Liver (tissue), 9 donors: ENCODE data around the gene CLN5. TPM values are rescaled to one million over a fixed set of nuclear protein-coding genes. Genes with fewer than 3 reads are reported as not detected.

Source experiments
- DNase-seq: peaks from one replicate; pipeline ENCODE4 v3.0.0-alpha.2; 2017; ENCODE audit warnings: low spot score
- H3K27ac ChIP-seq, 2 donors: one replicate each; pipeline ENCODE4 v1.7.0; 2013; ENCODE audit warnings: inconsistent platforms in 2 of 2, low read length in 2 of 2, control low read depth in 1 of 2, low read depth in 1 of 2, mild to moderate bottlenecking in 1 of 2
- H3K27me3 ChIP-seq, 4 donors: one replicate each; pipeline versions ENCODE4 v1.6.1 to v1.7.0; 2013; ENCODE audit warnings: low read length in 3 of 4, inconsistent platforms in 1 of 4, mild to moderate bottlenecking in 1 of 4, moderate library complexity in 1 of 4; ENCODE audit not compliant: control insufficient read depth in 4 of 4, insufficient read depth in 4 of 4
- H3K36me3 ChIP-seq, 4 donors: one replicate each; pipeline versions ENCODE4 v1.6.1 to v1.7.0; 2013; ENCODE audit warnings: low read length in 3 of 4, mild to moderate bottlenecking in 3 of 4, low read depth in 1 of 4, moderate library complexity in 1 of 4; ENCODE audit not compliant: control insufficient read depth in 4 of 4, insufficient read depth in 3 of 4
- H3K4me1 ChIP-seq, 4 donors: one replicate each; pipeline versions ENCODE4 v1.6.1 to v1.7.0; 2013; ENCODE audit warnings: low read length in 3 of 4, mild to moderate bottlenecking in 3 of 4, moderate library complexity in 1 of 4; ENCODE audit not compliant: control insufficient read depth in 4 of 4, insufficient read depth in 4 of 4
- H3K4me3 ChIP-seq, 3 donors: one replicate each; pipeline versions ENCODE4 v1.6.1 to v1.7.0; 2013; ENCODE audit warnings: low read length in 3 of 3, control low read depth in 1 of 3, low read depth in 1 of 3, mild to moderate bottlenecking in 1 of 3
- H3K9ac ChIP-seq, 2 donors: one replicate each; pipeline ENCODE4 v1.7.0; 2013; ENCODE audit warnings: low read length in 2 of 2, mild to moderate bottlenecking in 2 of 2, moderate library complexity in 2 of 2, control low read depth in 1 of 2, low read depth in 1 of 2
- H3K9me3 ChIP-seq, 4 donors: one replicate each; pipeline versions ENCODE4 v1.6.1 to v1.7.0; 2013; ENCODE audit warnings: low read length in 3 of 4; ENCODE audit not compliant: control insufficient read depth in 4 of 4
- CTCF ChIP-seq: fragments of 150-350 bp; IDR thresholded peaks from 2 replicates; pipeline ENCODE4 v1.5.1; 2017; ENCODE audit warnings: improper control_type of control experiment, low read depth, low read length; ENCODE audit not compliant: missing input control
- EGR1 ChIP-seq, 2 donors: IDR thresholded peaks; 2 replicates each; pipeline ENCODE4 v1.6.1; 2016 to 2018; ENCODE audit warnings: antibody characterized with exemption in 2 of 2, low read depth in 2 of 2
- FOXA1 ChIP-seq: IDR thresholded peaks from 2 replicates; pipeline ENCODE4 v1.6.1; 2016; ENCODE audit warnings: antibody characterized with exemption
- FOXA2 ChIP-seq: IDR thresholded peaks from 2 replicates; pipeline ENCODE4 v1.6.1; 2016; ENCODE audit warnings: antibody characterized with exemption
- GABPA ChIP-seq, 2 donors: IDR thresholded peaks in 1 of 2; conservative IDR thresholded peaks in 1 of 2; 2 replicates each; pipeline ENCODE4 v1.6.1; 2016; ENCODE audit warnings: antibody characterized with exemption in 2 of 2, mild to moderate bottlenecking in 1 of 2, moderate library complexity in 1 of 2
- HNF4A ChIP-seq, 2 donors: conservative IDR thresholded peaks; 2 replicates each; pipeline ENCODE4 v1.6.1; 2016; ENCODE audit warnings: antibody characterized with exemption in 2 of 2, mild to moderate bottlenecking in 2 of 2
- HNF4G ChIP-seq: IDR thresholded peaks from 2 replicates; pipeline ENCODE4 v1.6.1; 2016; ENCODE audit warnings: antibody characterized with exemption
- JUND ChIP-seq, 2 donors: IDR thresholded peaks; 2 replicates each; pipeline ENCODE4 v1.6.1; 2016; ENCODE audit warnings: antibody characterized with exemption in 2 of 2
- MAX ChIP-seq: IDR thresholded peaks from 2 replicates; pipeline ENCODE4 v1.6.1; 2016; ENCODE audit warnings: antibody characterized with exemption
- NR2F2 ChIP-seq: IDR thresholded peaks from 2 replicates; pipeline ENCODE4 v1.6.1; 2016; ENCODE audit warnings: antibody characterized with exemption
- RAD21 ChIP-seq, 2 donors: IDR thresholded peaks; 2 replicates each; pipeline ENCODE4 v1.6.1; 2016; ENCODE audit warnings: antibody characterized with exemption in 2 of 2, mild to moderate bottlenecking in 2 of 2
- SP1 ChIP-seq: IDR thresholded peaks from 2 replicates; pipeline ENCODE4 v1.6.1; 2018; ENCODE audit warnings: antibody characterized with exemption, mild to moderate bottlenecking
- TAF1 ChIP-seq: conservative IDR thresholded peaks from 2 replicates; pipeline ENCODE4 v1.6.1; 2016; ENCODE audit warnings: antibody characterized with exemption, mild to moderate bottlenecking
- YY1 ChIP-seq: IDR thresholded peaks from 2 replicates; pipeline ENCODE4 v1.6.1; 2016; ENCODE audit warnings: antibody characterized with exemption, mild to moderate bottlenecking
- ZBTB33 ChIP-seq: IDR thresholded peaks from 2 replicates; pipeline ENCODE4 v1.6.1; 2016; ENCODE audit warnings: antibody characterized with exemption
- WGBS: extraction: QIAGEN DNeasy Blood & Tissue Kit; methylation state at CpG from one replicate; pipeline ENCODE4 v1.1.7; 2013; 5-methylcytosine and 5-hydroxymethylcytosine counted together
- polyA plus RNA-seq, 2 donors: library from polyadenylated mRNA; stranded (reverse) in 1 of 2; unstranded in 1 of 2; fragments of 200-250 nt in 1 of 2; fragments of >200 nt in 1 of 2; fragmentation: Nextera tagmentation in 1 of 2; extraction: Ambion mirVana in 1 of 2; gene quantifications; one replicate each; pipeline versions ENCODE4 v1.2.1 to v1.2.3, GENCODE V29; 2013 to 2015
- total RNA-seq, 2 donors: library from RNA; depleted of rRNA; stranded (reverse); fragments of >200 nt; gene quantifications; one replicate each; pipeline ENCODE4 v1.2.3, GENCODE V29; 2014
- TF ChIP-seq, protein P1 (sequence below): IDR thresholded peaks from 2 replicates; pipeline ENCODE4 v1.6.1; 2016; ENCODE audit warnings: antibody characterized with exemption, mild to moderate bottlenecking
- donor health status: healthy.
- donor health status: healthy.
- donor health status: healthy.
- donor health status: healthy.
- donor health status: healthy.

Gene CLN5
- total and polyA plus RNA-seq, 4 donors: 11.6 to 18.2 (median 14.8) TPM

DNA sequence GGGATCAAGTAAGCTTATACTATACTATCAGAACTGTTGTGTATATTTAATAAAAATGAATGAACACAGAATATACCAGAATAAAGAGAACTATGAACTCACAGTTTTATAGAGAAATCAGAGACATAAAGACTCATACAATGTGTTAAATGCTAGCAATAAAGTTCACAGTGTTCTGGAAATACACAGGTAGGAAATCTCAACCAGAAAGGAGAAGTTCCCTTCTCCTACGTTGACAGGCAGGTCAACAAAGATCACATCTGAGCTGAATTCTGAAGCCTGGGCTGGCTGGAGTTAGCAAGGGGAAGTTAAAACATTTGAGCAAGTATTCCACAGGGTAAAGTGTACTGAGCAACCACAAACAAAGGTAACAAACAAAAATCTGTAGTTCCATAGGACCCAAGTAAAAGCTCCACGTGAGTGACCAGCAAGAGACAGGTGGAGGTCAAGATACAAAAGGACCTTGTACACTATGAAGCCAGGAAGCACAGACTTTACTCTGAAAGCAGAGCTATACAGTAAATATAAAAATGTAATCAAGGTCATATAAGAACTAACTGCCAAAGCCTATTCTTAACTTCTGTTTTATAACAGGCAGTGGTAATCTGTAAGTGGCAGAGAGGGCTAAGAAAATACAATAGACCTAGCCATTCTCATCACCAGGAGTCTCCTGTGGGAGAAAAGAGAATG is 22.1 kb downstream of the CLN5 start:
- Histone ChIP-seq H3K36me3 (peaks cover 5 to 64% (median 52%) of the 10 kb centered on the region in 4 donors), H3K27ac (no peak overlapping the region), H3K9me3 (no peaks in the 10 kb centered on the region), H3K4me1 (peaks cover 0 to under 1% (median 0%) of the 10 kb centered on the region in 4 donors), H3K4me3 (no peak overlapping the region), H3K27me3 (no peaks in the 10 kb centered on the region), H3K9ac (no peak overlapping the region)
- 75% methylated on average over 2 of the region's 2 CpGs for WGBS
- no peak for DNase-seq
- no peak for TF ChIP-seq GABPA (IDR thresholded peaks at IDR 0.05 in 1 of 2, conservative IDR thresholded peaks at IDR 0.05 in 1 of 2)
- TF ChIP-seq TAF1: no peak
- TF ChIP-seq, protein P1, sequence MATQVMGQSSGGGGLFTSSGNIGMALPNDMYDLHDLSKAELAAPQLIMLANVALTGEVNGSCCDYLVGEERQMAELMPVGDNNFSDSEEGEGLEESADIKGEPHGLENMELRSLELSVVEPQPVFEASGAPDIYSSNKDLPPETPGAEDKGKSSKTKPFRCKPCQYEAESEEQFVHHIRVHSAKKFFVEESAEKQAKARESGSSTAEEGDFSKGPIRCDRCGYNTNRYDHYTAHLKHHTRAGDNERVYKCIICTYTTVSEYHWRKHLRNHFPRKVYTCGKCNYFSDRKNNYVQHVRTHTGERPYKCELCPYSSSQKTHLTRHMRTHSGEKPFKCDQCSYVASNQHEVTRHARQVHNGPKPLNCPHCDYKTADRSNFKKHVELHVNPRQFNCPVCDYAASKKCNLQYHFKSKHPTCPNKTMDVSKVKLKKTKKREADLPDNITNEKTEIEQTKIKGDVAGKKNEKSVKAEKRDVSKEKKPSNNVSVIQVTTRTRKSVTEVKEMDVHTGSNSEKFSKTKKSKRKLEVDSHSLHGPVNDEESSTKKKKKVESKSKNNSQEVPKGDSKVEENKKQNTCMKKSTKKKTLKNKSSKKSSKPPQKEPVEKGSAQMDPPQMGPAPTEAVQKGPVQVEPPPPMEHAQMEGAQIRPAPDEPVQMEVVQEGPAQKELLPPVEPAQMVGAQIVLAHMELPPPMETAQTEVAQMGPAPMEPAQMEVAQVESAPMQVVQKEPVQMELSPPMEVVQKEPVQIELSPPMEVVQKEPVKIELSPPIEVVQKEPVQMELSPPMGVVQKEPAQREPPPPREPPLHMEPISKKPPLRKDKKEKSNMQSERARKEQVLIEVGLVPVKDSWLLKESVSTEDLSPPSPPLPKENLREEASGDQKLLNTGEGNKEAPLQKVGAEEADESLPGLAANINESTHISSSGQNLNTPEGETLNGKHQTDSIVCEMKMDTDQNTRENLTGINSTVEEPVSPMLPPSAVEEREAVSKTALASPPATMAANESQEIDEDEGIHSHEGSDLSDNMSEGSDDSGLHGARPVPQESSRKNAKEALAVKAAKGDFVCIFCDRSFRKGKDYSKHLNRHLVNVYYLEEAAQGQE: no peak
- no peak for TF ChIP-seq CTCF
- no peak for TF ChIP-seq FOXA1
- no peak for TF ChIP-seq FOXA2
- no peak for TF ChIP-seq RAD21 (IDR thresholded peaks at IDR 0.05)
- TF ChIP-seq SP1: no peak
- no peak for TF ChIP-seq JUND (IDR thresholded peaks at IDR 0.05)
- TF ChIP-seq YY1: no peak
- no peak for TF ChIP-seq NR2F2
- TF ChIP-seq HNF4A (conservative IDR thresholded peaks at IDR 0.05): no peak
- TF ChIP-seq ZBTB33: no peak
- TF ChIP-seq HNF4G: no peak
- TF ChIP-seq MAX: no peak
- TF ChIP-seq EGR1 (IDR thresholded peaks at IDR 0.05; ENCODE audit: low read depth in 2 of 2): no peak
